DMS153 treated with DMSO at 0.1 percent for 48 hours (cell line): ENCODE measurements around the gene MRTFA.
"Not testable (repeated sequence)": the region's sequence is repeated elsewhere in the genome, so short reads cannot be mapped to it uniquely, and the experiment has no call there.

Source experiments
- DNase-seq: peaks from one replicate; lab custom pipeline; 2025; ENCODE audit not compliant: unreplicated experiment; lab: John Stamatoyannopoulos, UW

The MRTFA gene

GRCh38 chr22:40525250-40525884, 111.2 kb downstream of the MRTFA start:
- no peak for DNase-seq

DNA sequence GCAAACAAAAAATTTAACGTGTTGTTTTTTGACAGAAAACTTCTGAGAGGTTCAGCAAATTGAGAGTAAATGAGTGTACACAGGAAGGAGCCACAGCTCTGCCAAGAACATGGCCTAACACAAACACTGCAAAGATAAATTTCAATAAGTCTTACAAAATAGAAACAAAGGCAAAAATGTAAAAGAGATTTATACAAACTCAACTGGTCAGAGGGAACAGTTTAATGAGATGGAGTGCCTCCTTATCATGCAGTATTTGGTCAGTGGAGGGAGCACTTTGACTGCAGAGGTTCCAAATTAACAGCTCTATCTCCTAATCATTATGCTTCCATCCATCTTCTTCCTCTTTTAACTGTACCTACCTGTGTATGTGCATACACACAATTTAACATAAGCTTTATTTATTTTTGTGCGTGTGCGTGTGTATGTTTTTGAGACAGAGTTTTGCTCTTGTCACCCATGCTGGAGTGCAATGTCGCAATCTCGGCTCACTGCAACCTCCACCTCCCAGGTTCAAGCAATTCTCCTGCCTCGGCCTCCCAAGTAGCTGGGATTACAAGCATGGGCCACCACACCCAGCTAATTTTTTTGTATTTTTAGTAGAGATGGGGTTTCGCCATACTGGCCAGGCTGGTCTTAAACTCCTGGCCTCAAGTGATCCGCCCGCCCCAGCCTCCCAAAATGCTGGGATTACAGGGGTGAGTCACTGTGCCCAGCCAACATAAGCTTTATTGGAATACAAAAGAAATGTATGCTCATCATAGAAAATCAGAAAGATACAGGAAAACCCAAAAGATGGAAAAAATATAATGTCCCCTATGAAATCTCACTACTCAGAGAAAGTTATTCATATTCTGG, 111.9 kb downstream of the MRTFA start:
- DNase-seq = no peak

DNA sequence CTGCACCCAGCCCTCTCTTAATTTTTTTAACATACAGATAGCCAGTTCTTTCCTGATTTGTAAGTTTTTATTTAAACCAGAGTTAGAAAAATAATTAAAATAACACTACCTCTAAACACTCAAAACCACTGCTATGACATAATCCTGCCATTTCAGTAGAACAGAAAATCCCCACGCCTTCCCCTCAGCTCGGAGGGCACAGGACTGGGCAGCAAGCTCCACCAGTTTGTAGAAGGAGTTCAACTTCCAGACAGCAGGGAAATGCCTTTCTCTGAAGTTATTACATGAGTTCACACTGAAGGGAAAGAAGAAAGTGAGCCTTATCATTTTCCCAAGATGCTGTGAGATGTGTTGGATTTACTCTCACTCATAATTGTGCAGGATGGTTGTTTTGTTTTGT, 114.4 kb downstream of the MRTFA start:
- no peak for DNase-seq

GRCh38 chr22:40521046-40521445, 115.5 kb downstream of the MRTFA start:
- no peak for DNase-seq

DNA sequence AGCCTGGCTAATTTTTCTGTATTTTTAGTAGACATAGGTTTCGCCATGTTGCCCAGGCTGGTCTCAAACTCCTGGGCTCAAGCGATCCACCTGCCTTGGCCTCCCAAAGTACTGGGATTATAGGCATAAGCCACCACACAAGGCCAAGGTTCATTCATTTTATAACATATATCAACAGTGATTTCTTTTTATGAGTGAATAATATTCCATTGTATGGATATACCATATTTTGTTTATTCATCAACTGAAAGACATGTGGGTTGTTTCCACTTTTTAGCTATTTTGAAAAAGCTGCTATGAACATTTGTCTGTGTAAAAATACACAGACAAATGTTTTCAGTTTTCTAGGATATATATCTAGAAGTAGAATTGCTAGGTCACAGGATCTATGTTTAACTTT, 116.0 kb downstream of the MRTFA start:
- DNase-seq = no peak

GRCh38 chr22:40519948-40520331, 116.6 kb downstream of the MRTFA start:
- DNase-seq = no peak

GRCh38 chr22:40519284-40519947, 117.1 kb downstream of the MRTFA start:
- DNase-seq = no peak

DNA sequence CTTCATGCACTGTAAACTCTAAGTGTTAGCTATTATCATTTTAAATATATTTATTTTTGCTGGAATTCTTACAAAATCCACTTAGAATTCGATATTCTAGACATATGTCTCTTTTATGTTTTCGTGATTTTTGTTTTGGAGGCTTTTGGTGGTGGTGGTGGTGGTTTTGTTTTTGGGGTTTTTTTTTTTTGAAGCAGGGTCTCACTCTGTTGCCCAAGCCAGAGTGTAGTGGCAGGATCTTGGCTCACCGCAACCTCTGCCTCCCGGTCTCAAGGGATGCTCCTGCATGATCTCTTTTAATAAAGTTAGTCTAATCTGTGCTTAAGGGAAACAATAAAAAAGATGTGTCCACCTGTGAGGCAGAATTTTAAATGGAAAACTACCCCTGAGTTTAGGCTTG, 117.7 kb downstream of the MRTFA start:
- DNase-seq = no peak

DNA sequence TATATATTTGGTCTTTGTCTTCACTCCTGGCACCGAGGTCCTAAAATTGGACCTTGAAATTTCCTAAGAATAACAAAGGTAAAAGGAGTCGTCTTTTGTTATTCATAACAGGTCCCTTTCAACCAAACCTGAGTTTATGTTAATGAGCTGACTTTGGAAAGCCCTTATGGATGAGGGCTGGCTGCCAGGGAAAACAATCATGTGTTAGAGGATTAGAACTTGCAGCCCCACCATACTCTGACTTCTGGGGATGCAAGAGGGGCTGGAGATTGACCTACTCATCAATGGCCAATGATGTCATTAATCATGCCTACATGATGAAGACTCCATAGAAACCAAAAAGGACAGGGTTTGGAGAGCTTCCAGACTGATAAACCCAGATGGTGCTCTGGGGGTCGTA, 118.9 kb downstream of the MRTFA start:
- DNase-seq = no peak

GRCh38 chr22:40516416-40516815, 120.1 kb downstream of the MRTFA start:
- no peak for DNase-seq

DNA sequence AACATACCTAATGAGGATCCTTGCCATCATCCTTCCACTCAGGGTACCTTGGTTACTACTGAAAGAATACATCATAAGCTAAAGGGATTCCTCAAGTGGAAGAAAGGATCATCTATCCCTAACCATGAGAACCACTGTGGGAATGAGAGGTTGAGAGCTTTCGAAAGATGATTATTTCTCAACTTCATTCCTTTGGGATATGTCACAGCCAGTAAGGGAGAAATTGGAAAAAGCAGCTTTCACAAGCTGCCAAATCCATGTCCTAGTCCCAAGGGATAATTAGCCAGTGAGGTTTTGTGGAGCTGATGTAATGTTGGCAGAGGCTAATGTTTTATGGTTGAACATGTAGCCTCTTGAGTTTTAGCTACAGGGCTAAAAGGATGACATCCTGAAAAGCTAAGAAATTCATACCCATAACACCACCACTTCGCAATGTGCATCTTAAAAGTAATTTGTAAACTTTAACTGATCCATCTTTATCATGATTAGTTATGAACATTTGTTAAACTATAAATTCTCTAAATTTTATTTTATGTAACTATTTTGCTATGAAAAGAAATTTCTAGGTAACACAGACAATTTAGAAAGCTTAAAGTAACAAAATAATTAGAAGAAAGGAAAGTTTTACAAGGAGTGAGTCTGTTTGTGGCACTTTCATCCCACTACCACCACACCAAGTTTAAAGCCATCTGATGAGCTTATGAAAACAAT, 123.9 kb downstream of the MRTFA start:
- DNase-seq = no peak

GRCh38 chr22:40511604-40512003, 124.9 kb downstream of the MRTFA start:
- DNase-seq = no peak

GRCh38 chr22:40510631-40511364, 125.7 kb downstream of the MRTFA start:
- no peak for DNase-seq

GRCh38 chr22:40509401-40510134, 127.0 kb downstream of the MRTFA start:
- DNase-seq = no peak

GRCh38 chr22:40508046-40508445, 128.5 kb downstream of the MRTFA start:
- DNase-seq = not testable (repeated sequence)

- DNase-seq = no peak
These were observed 129.0 kb downstream of the MRTFA start for GRCh38 chr22:40507491-40507890.

GRCh38 chr22:40506762-40507161, 129.8 kb downstream of the MRTFA start:
- no peak for DNase-seq

- DNase-seq = no peak
These were observed 132.0 kb downstream of the MRTFA start for GRCh38 chr22:40504285-40505249.

GRCh38 chr22:40502919-40503318, 133.6 kb downstream of the MRTFA start:
- no peak for DNase-seq
